ENCODE data around the gene EEF1AKMT3.

- TF ChIP-seq CTCF (IDR thresholded peaks at IDR 0.05; ENCODE audit: low read length) (no peak), EZH2 (optimal IDR thresholded peaks at IDR 0.05; ENCODE audit: low read depth, low read length) (no peak), EZH2phosphoT487 (IDR thresholded peaks at IDR 0.05; ENCODE audit: low read length) (no peak)
Measured at GRCh38 chr12:57811028-57811755, 38.8 kb downstream of the EEF1AKMT3 start.

Data from MM.1S (cell line).